ENCODE data around the gene RAB24.

The RAB24 gene

DNA sequence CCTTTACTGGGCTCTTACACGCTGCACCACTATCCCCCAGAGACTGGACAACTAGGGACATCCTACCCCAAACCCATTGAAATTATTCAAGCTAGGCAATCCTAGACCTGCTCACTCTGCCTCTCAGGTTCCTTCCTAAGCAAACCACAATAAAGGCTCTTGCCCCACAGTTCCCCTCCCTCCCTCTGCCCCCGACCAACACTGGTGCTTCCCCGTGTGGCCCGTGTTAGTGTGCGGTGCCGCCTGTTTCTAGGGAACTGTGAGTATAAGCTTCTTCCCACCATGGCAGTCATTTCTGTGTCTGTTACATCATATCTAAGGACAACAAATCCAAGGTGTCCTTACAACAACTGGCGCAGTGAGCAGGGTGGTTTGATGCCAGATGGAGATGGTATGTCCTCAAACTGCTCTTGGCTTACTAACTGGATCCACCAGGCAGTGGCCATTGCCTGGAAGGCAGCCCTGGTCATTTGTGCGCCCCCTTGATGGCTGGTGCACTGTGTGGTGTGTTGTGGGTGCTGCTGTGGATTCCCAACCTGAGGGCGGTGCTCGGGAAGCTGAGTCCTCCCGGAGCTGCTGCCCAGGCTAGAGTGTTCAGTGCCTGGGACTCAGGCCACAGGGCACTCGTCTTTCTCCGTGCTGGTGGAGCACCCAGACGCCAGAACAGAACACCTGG lies 16.5 kb upstream of the RAB24 start (continued):
- TF ChIP-seq, protein P1, sequence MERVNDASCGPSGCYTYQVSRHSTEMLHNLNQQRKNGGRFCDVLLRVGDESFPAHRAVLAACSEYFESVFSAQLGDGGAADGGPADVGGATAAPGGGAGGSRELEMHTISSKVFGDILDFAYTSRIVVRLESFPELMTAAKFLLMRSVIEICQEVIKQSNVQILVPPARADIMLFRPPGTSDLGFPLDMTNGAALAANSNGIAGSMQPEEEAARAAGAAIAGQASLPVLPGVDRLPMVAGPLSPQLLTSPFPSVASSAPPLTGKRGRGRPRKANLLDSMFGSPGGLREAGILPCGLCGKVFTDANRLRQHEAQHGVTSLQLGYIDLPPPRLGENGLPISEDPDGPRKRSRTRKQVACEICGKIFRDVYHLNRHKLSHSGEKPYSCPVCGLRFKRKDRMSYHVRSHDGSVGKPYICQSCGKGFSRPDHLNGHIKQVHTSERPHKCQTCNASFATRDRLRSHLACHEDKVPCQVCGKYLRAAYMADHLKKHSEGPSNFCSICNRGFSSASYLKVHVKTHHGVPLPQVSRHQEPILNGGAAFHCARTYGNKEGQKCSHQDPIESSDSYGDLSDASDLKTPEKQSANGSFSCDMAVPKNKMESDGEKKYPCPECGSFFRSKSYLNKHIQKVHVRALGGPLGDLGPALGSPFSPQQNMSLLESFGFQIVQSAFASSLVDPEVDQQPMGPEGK (CRISPR knock-in tag; IDR thresholded peaks at IDR 0.05; ENCODE audit: borderline replicate concordance): no peak
- no peak for TF ChIP-seq BACH2 (CRISPR knock-in tag; IDR thresholded peaks at IDR 0.05; ENCODE audit: borderline replicate concordance)
- TF ChIP-seq ZFP30 (CRISPR knock-in tag; IDR thresholded peaks at IDR 0.05): no peak
- no peak for TF ChIP-seq GLIS3 (CRISPR knock-in tag; IDR thresholded peaks at IDR 0.05)
- TF ChIP-seq RARB (CRISPR knock-in tag; IDR thresholded peaks at IDR 0.05): no peak
- no peak for TF ChIP-seq ESRRG (CRISPR knock-in tag; IDR thresholded peaks at IDR 0.05)
- TF ChIP-seq PPARA (CRISPR knock-in tag; IDR thresholded peaks at IDR 0.05; ENCODE audit: borderline replicate concordance): no peak
- TF ChIP-seq ISL1 (CRISPR knock-in tag; IDR thresholded peaks at IDR 0.05): no peak
- no peak for TF ChIP-seq ZFP3 (CRISPR knock-in tag; IDR thresholded peaks at IDR 0.05)

DNA sequence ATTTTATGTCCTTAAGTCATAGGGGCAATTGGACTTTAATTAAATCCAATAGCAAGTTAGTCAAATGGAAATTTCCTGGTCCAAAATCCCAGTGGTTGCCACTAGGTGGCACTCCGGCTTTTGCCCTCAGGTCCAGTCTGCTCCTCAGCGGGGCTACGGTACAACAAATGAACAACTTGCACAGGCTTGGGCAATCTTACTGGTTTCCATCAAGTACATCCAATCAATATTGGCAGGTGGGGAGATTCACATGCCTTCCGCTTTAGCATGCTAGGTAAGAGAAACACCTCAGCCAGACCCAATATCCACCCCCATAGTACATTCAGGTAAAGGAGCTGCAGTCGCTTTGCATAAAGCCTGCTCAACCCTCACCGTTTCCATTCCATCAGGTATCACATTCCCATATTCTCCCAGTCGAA lies 14.4 kb upstream of the RAB24 start:
- TF ChIP-seq GLIS3 (CRISPR knock-in tag; IDR thresholded peaks at IDR 0.05) (no peak), ISL1 (CRISPR knock-in tag; IDR thresholded peaks at IDR 0.05) (no peak), ZC3H10 (CRISPR knock-in tag; IDR thresholded peaks at IDR 0.05) (no peak), TSHZ2 (CRISPR knock-in tag; IDR thresholded peaks at IDR 0.05) (no peak), BACH2 (CRISPR knock-in tag; IDR thresholded peaks at IDR 0.05; ENCODE audit: borderline replicate concordance) (no peak), CSDC2 (CRISPR knock-in tag; IDR thresholded peaks at IDR 0.05) (no peak)
- peak; percentile 76 for ATAC-seq

DNA sequence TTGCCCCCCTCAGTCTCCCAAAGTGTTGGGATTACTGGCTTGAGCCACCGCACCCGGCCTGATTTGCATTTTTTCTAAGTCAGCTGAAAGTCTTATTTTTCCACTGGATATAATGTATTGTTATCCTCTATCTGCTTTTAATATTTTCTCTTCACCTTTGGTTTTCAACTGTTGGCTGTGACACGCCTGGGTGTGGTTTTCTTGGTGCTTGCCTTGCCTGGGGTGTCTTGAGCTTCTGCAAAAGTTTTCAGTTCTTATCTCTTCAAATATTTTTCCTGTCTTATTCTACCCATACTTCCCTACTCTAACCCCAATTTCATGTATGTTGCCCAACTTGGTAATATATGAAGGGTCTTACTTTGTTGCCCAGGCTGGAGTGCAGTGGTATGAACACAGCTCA lies 12.5 kb upstream of the RAB24 start:
- no peak for ATAC-seq
- TF ChIP-seq TOX (CRISPR knock-in tag; IDR thresholded peaks at IDR 0.05; ENCODE audit: borderline replicate concordance): no peak
- TF ChIP-seq OSR1 (CRISPR knock-in tag; IDR thresholded peaks at IDR 0.05): no peak
- TF ChIP-seq, protein P1 (CRISPR knock-in tag; IDR thresholded peaks at IDR 0.05; ENCODE audit: borderline replicate concordance): no peak
- TF ChIP-seq CSDC2 (CRISPR knock-in tag; IDR thresholded peaks at IDR 0.05): no peak
- TF ChIP-seq ZNF565 (CRISPR knock-in tag; conservative IDR thresholded peaks at IDR 0.05; ENCODE audit: low read depth): no peak
- TF ChIP-seq ZNF70 (CRISPR knock-in tag; IDR thresholded peaks at IDR 0.05): no peak
- no peak for TF ChIP-seq CSRNP3 (CRISPR knock-in tag; IDR thresholded peaks at IDR 0.05)
- TF ChIP-seq PPARA (CRISPR knock-in tag; IDR thresholded peaks at IDR 0.05; ENCODE audit: borderline replicate concordance): no peak
- no peak for TF ChIP-seq ZFP3 (CRISPR knock-in tag; IDR thresholded peaks at IDR 0.05)
- no peak for TF ChIP-seq ZFP30 (CRISPR knock-in tag; IDR thresholded peaks at IDR 0.05)
- TF ChIP-seq TCF4 (CRISPR knock-in tag; IDR thresholded peaks at IDR 0.05; ENCODE audit: borderline replicate concordance): no peak
- no peak for TF ChIP-seq ARNTL (CRISPR knock-in tag; IDR thresholded peaks at IDR 0.05; ENCODE audit: borderline replicate concordance, low read depth)
- TF ChIP-seq BACH2 (CRISPR knock-in tag; IDR thresholded peaks at IDR 0.05; ENCODE audit: borderline replicate concordance): no peak
- TF ChIP-seq CREB5 (CRISPR knock-in tag; IDR thresholded peaks at IDR 0.05; ENCODE audit: low read depth): no peak
- TF ChIP-seq GLIS3 (CRISPR knock-in tag; IDR thresholded peaks at IDR 0.05): no peak
- TF ChIP-seq ZNF8 (CRISPR knock-in tag; IDR thresholded peaks at IDR 0.05): no peak
- TF ChIP-seq, protein P2, sequence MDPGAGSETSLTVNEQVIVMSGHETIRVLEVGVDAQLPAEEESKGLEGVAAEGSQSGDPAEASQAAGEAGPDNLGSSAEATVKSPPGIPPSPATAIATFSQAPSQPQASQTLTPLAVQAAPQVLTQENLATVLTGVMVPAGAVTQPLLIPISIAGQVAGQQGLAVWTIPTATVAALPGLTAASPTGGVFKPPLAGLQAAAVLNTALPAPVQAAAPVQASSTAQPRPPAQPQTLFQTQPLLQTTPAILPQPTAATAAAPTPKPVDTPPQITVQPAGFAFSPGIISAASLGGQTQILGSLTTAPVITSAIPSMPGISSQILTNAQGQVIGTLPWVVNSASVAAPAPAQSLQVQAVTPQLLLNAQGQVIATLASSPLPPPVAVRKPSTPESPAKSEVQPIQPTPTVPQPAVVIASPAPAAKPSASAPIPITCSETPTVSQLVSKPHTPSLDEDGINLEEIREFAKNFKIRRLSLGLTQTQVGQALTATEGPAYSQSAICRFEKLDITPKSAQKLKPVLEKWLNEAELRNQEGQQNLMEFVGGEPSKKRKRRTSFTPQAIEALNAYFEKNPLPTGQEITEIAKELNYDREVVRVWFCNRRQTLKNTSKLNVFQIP (CRISPR knock-in tag; IDR thresholded peaks at IDR 0.05; ENCODE audit: borderline replicate concordance, low read depth): no peak

All from SK-N-SH treated with all-trans-retinoic acid at 6 μM for 48 hours (cell line).